ENCODE measurements around the gene ATP13A4.

DNA sequence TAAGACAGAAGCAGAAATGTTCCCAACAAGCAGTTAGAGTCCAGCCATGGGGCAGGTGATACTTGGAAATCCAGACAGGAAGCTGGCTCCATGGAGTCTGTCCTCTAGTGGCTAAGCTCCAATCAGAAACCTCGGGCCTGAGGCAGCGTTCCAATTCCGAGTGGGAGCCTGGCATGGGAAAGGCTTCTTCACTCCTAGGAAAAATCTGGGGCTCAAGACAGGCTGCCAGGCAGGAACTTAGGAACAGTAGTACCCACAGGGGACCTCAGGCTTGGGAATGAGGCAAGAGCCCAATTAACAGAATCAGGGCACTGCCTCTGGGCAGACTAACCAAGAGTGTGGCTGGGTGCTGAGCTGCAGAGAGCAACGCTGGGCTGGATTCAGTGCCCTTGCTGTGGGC, 6.2 kb upstream of the ATP13A4 start:
- TF ChIP-seq, protein P1, sequence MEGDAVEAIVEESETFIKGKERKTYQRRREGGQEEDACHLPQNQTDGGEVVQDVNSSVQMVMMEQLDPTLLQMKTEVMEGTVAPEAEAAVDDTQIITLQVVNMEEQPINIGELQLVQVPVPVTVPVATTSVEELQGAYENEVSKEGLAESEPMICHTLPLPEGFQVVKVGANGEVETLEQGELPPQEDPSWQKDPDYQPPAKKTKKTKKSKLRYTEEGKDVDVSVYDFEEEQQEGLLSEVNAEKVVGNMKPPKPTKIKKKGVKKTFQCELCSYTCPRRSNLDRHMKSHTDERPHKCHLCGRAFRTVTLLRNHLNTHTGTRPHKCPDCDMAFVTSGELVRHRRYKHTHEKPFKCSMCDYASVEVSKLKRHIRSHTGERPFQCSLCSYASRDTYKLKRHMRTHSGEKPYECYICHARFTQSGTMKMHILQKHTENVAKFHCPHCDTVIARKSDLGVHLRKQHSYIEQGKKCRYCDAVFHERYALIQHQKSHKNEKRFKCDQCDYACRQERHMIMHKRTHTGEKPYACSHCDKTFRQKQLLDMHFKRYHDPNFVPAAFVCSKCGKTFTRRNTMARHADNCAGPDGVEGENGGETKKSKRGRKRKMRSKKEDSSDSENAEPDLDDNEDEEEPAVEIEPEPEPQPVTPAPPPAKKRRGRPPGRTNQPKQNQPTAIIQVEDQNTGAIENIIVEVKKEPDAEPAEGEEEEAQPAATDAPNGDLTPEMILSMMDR (conservative IDR thresholded peaks at IDR 0.05): no peak
- no peak for TF ChIP-seq EZH2 (IDR thresholded peaks at IDR 0.05; ENCODE audit: low read depth)

All from PC-9 (cell line).